K562 (cell line): ENCODE measurements around the gene ZNHIT3. TPM values are rescaled to one million over a fixed set of nuclear protein-coding genes. Genes with fewer than 3 reads are reported as not detected.
A peak's percentile ranks its signal among the peaks of the same experiment; 100 is the strongest.

Source experiments
- CBX1 ChIP-seq: sonication (generic); IDR thresholded peaks from 2 replicates; pipeline ENCODE4 v1.6.1; 2016; ENCODE audit warnings: antibody characterized with exemption, low read depth, mild to moderate bottlenecking
- CREB3 ChIP-seq: fragments of 450-650 bp; conservative IDR thresholded peaks from 2 replicates; pipeline ENCODE4 v1.6.1; 2016; ENCODE audit warnings: missing genetic modification characterization, low read depth, mild to moderate bottlenecking, missing compliant biosample characterization, moderate library complexity
- ELF1 ChIP-seq: fragments of 200-800 bp; sonication (Bioruptor generic); IDR thresholded peaks from 2 replicates; pipeline ENCODE4 v1.6.1; 2016; ENCODE audit warnings: missing genetic modification characterization, missing compliant biosample characterization
- ETV5 ChIP-seq: sonication (generic); formaldehyde crosslinking; IDR thresholded peaks from 2 replicates; pipeline ENCODE4 v1.4.0; 2020; ENCODE audit warnings: low read depth, mild to moderate bottlenecking, missing genetic modification reagents
- FOXJ2 ChIP-seq: fragments of 200-800 bp; sonication (Bioruptor generic); IDR thresholded peaks from 2 replicates; pipeline ENCODE4 v1.6.1; 2016; ENCODE audit warnings: missing genetic modification characterization, missing compliant biosample characterization
- FUS ChIP-seq: fragments of 200-400 bp; formaldehyde crosslinking; optimal IDR thresholded peaks from 2 replicates; pipeline ENCODE3; 2017; ENCODE audit warnings: low read depth, low read length
- GTF3C2 ChIP-seq: IDR thresholded peaks from 3 replicates; pipeline ENCODE4 v1.6.1; 2011; ENCODE audit warnings: borderline replicate concordance, mild to moderate bottlenecking, moderate library complexity; ENCODE audit not compliant: insufficient read length; ENCODE audit errors: extremely low read depth
- HDGF ChIP-seq: fragments of 450-650 bp; IDR thresholded peaks from 2 replicates; pipeline ENCODE4 v1.6.1; 2016
- HMGXB4 ChIP-seq: sonication (generic); formaldehyde crosslinking; IDR thresholded peaks from 2 replicates; pipeline ENCODE4 v1.8.1; 2023; ENCODE audit warnings: mild to moderate bottlenecking, missing genetic modification reagents
- MCM2 ChIP-seq: fragments of 450-650 bp; IDR thresholded peaks from 2 replicates; pipeline ENCODE4 v1.6.1; 2017; ENCODE audit warnings: low read depth, mild to moderate bottlenecking
- MEF2D ChIP-seq: conservative IDR thresholded peaks from 2 replicates; pipeline ENCODE4 v1.6.1; 2016; ENCODE audit warnings: low read depth, missing genetic modification characterization, missing compliant biosample characterization
- MTA1 ChIP-seq: fragments of 450-650 bp; IDR thresholded peaks from 2 replicates; pipeline ENCODE4 v1.6.1; 2017; ENCODE audit warnings: borderline replicate concordance
- SLC30A9 ChIP-seq: fragments of 250-450 bp; sonication (Bioruptor Pico); IDR thresholded peaks from 2 replicates; pipeline ENCODE4 v1.8.0; 2022; ENCODE audit warnings: mild to moderate bottlenecking, moderate library complexity
- TAF9B ChIP-seq: fragments of 450-650 bp; IDR thresholded peaks from 2 replicates; pipeline ENCODE4 v1.6.1; 2018; ENCODE audit warnings: mild to moderate bottlenecking; ENCODE audit not compliant: partially characterized antibody
- TCF7L2 ChIP-seq: fragments of 150-350 bp; IDR thresholded peaks from 2 replicates; pipeline ENCODE4 v1.6.1; 2016; ENCODE audit warnings: low read depth, mild to moderate bottlenecking, low read length, moderate library complexity
- THAP7 ChIP-seq: fragments of 250-450 bp; sonication (Bioruptor Pico); IDR thresholded peaks from 2 replicates; pipeline ENCODE4 v1.5.0; 2021
- TRIM28 ChIP-seq: fragments of 450-650 bp; IDR thresholded peaks from 2 replicates; pipeline ENCODE4 v1.6.1; 2017
- ZNF133 ChIP-seq: fragments of 250-450 bp; sonication (Bioruptor Pico); IDR thresholded peaks from 2 replicates; pipeline ENCODE4 v1.4.0; 2020; ENCODE audit warnings: mild to moderate bottlenecking
- ZNF143 ChIP-seq: sonication (generic); formaldehyde crosslinking; IDR thresholded peaks from 2 replicates; pipeline ENCODE4 v1.9.0; 2022; ENCODE audit warnings: mild to moderate bottlenecking, missing genetic modification reagents
- ZNF232 ChIP-seq: sonication (generic); formaldehyde crosslinking; IDR thresholded peaks from 2 replicates; pipeline ENCODE4 v1.8.0; 2022; ENCODE audit warnings: mild to moderate bottlenecking, missing genetic modification reagents
- polyA plus RNA-seq, 8 experiments: library from polyadenylated mRNA; depleted of rRNA in 4 of 8; stranded (reverse) in 5 of 8; unstranded in 3 of 8; fragments of >200 nt; fragmentation: Nextera tagmentation in 2 of 8; fragmentation: Illumina TruSeq in 1 of 8; extraction: Ambion mirVana in 2 of 8; extraction: Trizol in 1 of 8; gene quantifications; 2 replicates each; pipeline versions ENCODE4 v1.2.1 to v1.2.3, GENCODE V29; 2011 to 2014; ENCODE audit warnings: inconsistent platforms in 1 of 8, missing spikeins in 1 of 8
- total RNA-seq, 7 experiments: library from RNA; depleted of rRNA in 6 of 7; stranded (reverse); fragments of >200 nt in 6 of 7; fragmentation: Illumina TruSeq in 2 of 7; extraction: Trizol in 2 of 7; gene quantifications; 2 replicates each; pipeline versions ENCODE4 v1.2.1 to v1.2.3, GENCODE V29; 2011 to 2021; ENCODE audit warnings: low replicate concordance in 1 of 7

Gene ZNHIT3
- total and polyA plus RNA-seq, 9 of the 15 experiments (the other 6 are each of a cell fraction or from before 2014, with no cell fraction given) = 45.0 to 300 (median 88.4) TPM

GRCh38 chr17:36534840-36535668 is 48.6 kb downstream of the ZNHIT3 start, which contains the start of the genes MYO19 and PIGW (continued):
- TF ChIP-seq FUS = peak; percentile 42
- peak; percentile 72 for TF ChIP-seq ETV5 (CRISPR knock-in tag)
- TF ChIP-seq MEF2D (tag) = no peak
- no peak for TF ChIP-seq SLC30A9 (CRISPR knock-in tag)
- TF ChIP-seq ZNF133 (CRISPR knock-in tag) = no peak
- no peak for TF ChIP-seq MCM2
- TF ChIP-seq TAF9B = peak; percentile 85
- peak; percentile 98 for TF ChIP-seq ELF1 (tag)
- peak; percentile 48; the same call in 1 of the 2 replicates for TF ChIP-seq CBX1
- TF ChIP-seq HDGF = no peak
- no peak; the same call in 1 of the 2 replicates for TF ChIP-seq HMGXB4 (CRISPR knock-in tag)
- TF ChIP-seq ZNF143 (CRISPR knock-in tag) = no peak
- TF ChIP-seq GTF3C2 = no peak
- TF ChIP-seq TRIM28 = no peak; the same call in 1 of the 2 replicates
- TF ChIP-seq FOXJ2 = no peak
- no peak; the same call in 1 of the 2 replicates for TF ChIP-seq THAP7
- TF ChIP-seq MTA1 = 0 out of 2 replicates have a peak, but pooled peaks have one; percentile 24
- TF ChIP-seq TCF7L2 = no peak
- TF ChIP-seq ZNF232 (CRISPR knock-in tag) = no peak
- peak; percentile 67; the same call in 1 of the 2 replicates for TF ChIP-seq CREB3 (tag)
